ENCODE data around the gene CPAMD8. TPM values are rescaled to one million over a fixed set of nuclear protein-coding genes. Genes with fewer than 3 reads are reported as not detected.

The CPAMD8 gene
- total and polyA plus RNA-seq, 2 donors (not counting 3 experiments of a cell fraction or from before 2014, with no cell fraction given): 2.2 to 3.9 TPM

GRCh38 chr19:16949496-16950023 lies 77.0 kb downstream of the CPAMD8 start:
- no peaks in the 10 kb centered on the region for H3K9me1 ChIP-seq (replicated peaks; ENCODE audit: control insufficient read depth, extremely low read depth, insufficient read depth, low read length)
- no peaks in the 10 kb centered on the region for H3K27me3 ChIP-seq (ENCODE audit: control insufficient read depth in 2 of 2, insufficient read depth in 2 of 2, low read length in 2 of 2)
- no peaks in the 10 kb centered on the region for H3K9me3 ChIP-seq (replicated peaks; ENCODE audit: control insufficient read depth, insufficient read depth, low read length)
- ChIA-PET CTCF (interaction anchor here (0.5 to 0.8 kb wide), 3 partner anchors 20 to 53 kb away, joined by 3 read pairs; no protein-coding TSS in a partner anchor), POLR2A (interaction anchor here (0.7 kb wide), 1 partner anchor 1538 kb away, joined by 3 read pairs; no protein-coding TSS in a partner anchor)
- no peak for DNase-seq (ENCODE audit: low read depth, low spot score)
- H3K9ac ChIP-seq (replicated peaks; ENCODE audit: extremely low read depth, insufficient read depth, low read length): no peak overlapping the region
- H3K4me2 ChIP-seq (ENCODE audit: insufficient read depth, low read length): no peak overlapping the region
- intact Hi-C loops (cut with micrococcal nuclease): no loop called here
- FAIRE-seq: no peak
- no peaks in the 10 kb centered on the region for H4K20me1 ChIP-seq (replicated peaks; ENCODE audit: control insufficient read depth, extremely low read depth, insufficient read depth, low read length)
- no peaks in the 10 kb centered on the region for H3K36me3 ChIP-seq (ENCODE audit: control insufficient read depth in 2 of 2, extremely low read depth in 1 of 2, insufficient read depth in 2 of 2, low read length in 2 of 2)
- no TSS peak for BruUV-seq (replicated peaks)
- dilution Hi-C loops (cut with MboI; ENCODE audit: extremely low pct_ligation_motif_present, low sequenced_read_pairs): no loop called here
- no peaks in the 10 kb centered on the region for H3K79me2 ChIP-seq (ENCODE audit: control insufficient read depth, insufficient read depth, low read length)
- no peak overlapping the region for H3K4me3 ChIP-seq (replicated peaks in 1 of 3; ENCODE audit: insufficient read depth in 1 of 3, low read depth in 1 of 3, low read length in 3 of 3)
- TF ChIP-seq MYC (IDR thresholded peaks at IDR 0.05; ENCODE audit: low read depth, low read length) (no peak), EZH2 (IDR thresholded peaks at IDR 0.05; ENCODE audit: borderline replicate concordance, low read depth, low read length, severe bottlenecking) (no peak), MAX (IDR thresholded peaks at IDR 0.05; ENCODE audit: insufficient read depth, insufficient read length) (no peak), POLR2AphosphoS5 (IDR thresholded peaks at IDR 0.05; ENCODE audit: insufficient read depth, low read depth, low read length) (no peak), GATA2 (IDR thresholded peaks at IDR 0.05; ENCODE audit: insufficient read depth, insufficient read length, low read depth, low read length) (no peak), JUN (IDR thresholded peaks at IDR 0.05; ENCODE audit: borderline replicate concordance, insufficient read depth, insufficient read length, low read depth) (no peak), FOS (IDR thresholded peaks at IDR 0.05; ENCODE audit: borderline replicate concordance, insufficient read depth, low read length) (no peak), CTCF (IDR thresholded peaks at IDR 0.05; ENCODE audit: extremely low read depth in 1 of 2, insufficient read depth in 1 of 2, low read depth in 1 of 2, low read length in 2 of 2) (no peak), POLR2A (IDR thresholded peaks at IDR 0.05; ENCODE audit: low read depth, low read length) (no peak)
- no peak overlapping the region for H3K27ac ChIP-seq (ENCODE audit: insufficient read depth, low read depth, low read length)
- no peak overlapping the region for H2AFZ ChIP-seq (ENCODE audit: low read depth, low read length)
- no peaks in the 10 kb centered on the region for H3K4me1 ChIP-seq (ENCODE audit: control insufficient read depth, extremely low read depth, insufficient read depth, low read length)

Data from endothelial cell of umbilical vein (primary cell).